IMR-90 (cell line): ENCODE data around the gene FNIP1. TPM values are rescaled to one million over a fixed set of nuclear protein-coding genes. Genes with fewer than 3 reads are reported as not detected.

Experiments
- ATAC-seq: fragments of 200-7000 bp; cut with Tn5 transposase; 2 replicates; pipeline ENCODE4 v1.9.1; 2020; ENCODE audit warnings: low read depth, mild to moderate bottlenecking, moderate library complexity
- BruUV-seq: library from RNA; stranded (reverse); fragments of 400-500 nt; replicated peaks from 2 replicates; lab custom pipeline; 2021; lab: Mats Ljungman, UMichigan
- CTCF ChIA-PET: fragments of 300-600 bp; formaldehyde crosslinking; extraction: SDS; loops from one replicate; lab custom pipeline; 2021; ENCODE audit warnings: antibody characterized with exemption; lab: Yijun Ruan, JAX
- POLR2A ChIA-PET: fragments of 300-600 bp; sonication (Branson Sonifier 250); formaldehyde crosslinking; loops from one replicate; lab custom pipeline; 2022; ENCODE audit warnings: antibody characterized with exemption; ENCODE audit not compliant: unreplicated experiment; lab: Charles Lee
- DNase-seq: peaks from one replicate; pipeline ENCODE4 v3.0.0; 2013
- H2AFZ ChIP-seq: replicated peaks from 2 replicates; pipeline ENCODE3; 2013; ENCODE audit warnings: low read length, mild to moderate bottlenecking; ENCODE audit not compliant: poor library complexity
- H2AK5ac ChIP-seq: 2 replicates; pipeline ENCODE4 v1.6.1; 2013; ENCODE audit warnings: low read depth, low read length, inconsistent platforms
- H2AK9ac ChIP-seq: replicated peaks from 2 replicates; pipeline ENCODE3; 2013; ENCODE audit warnings: mild to moderate bottlenecking, low read depth, low read length, moderate library complexity; ENCODE audit not compliant: poor library complexity
- H2BK120ac ChIP-seq: 2 replicates; pipeline ENCODE4 v1.6.1; 2013; ENCODE audit warnings: low read depth, low read length, inconsistent platforms
- H2BK15ac ChIP-seq: 3 replicates; pipeline ENCODE4 v1.6.1; 2013; ENCODE audit warnings: low read depth, low read length, inconsistent platforms
- H2BK20ac ChIP-seq: 2 replicates; pipeline ENCODE4 v1.6.1; 2013; ENCODE audit warnings: low read depth, mild to moderate bottlenecking, inconsistent platforms, low read length, moderate library complexity
- H2BK5ac ChIP-seq: 2 replicates; pipeline ENCODE4 v1.6.1; 2013; ENCODE audit warnings: mild to moderate bottlenecking, low read depth, low read length, inconsistent platforms; ENCODE audit not compliant: poor library complexity, severe bottlenecking
- H3K14ac ChIP-seq: replicated peaks from 2 replicates; pipeline ENCODE4 v1.6.1; 2013; ENCODE audit warnings: low read depth, low read length, inconsistent platforms
- H3K18ac ChIP-seq: 2 replicates; pipeline ENCODE4 v1.6.1; 2013; ENCODE audit warnings: low read depth, low read length, control low read depth
- H3K23ac ChIP-seq: 2 replicates; pipeline ENCODE4 v1.6.1; 2013; ENCODE audit warnings: low read depth, low read length, inconsistent platforms
- H3K27ac ChIP-seq: 2 replicates; pipeline ENCODE4 v1.5.1; 2013; ENCODE audit warnings: mild to moderate bottlenecking, control low read depth, low read length; ENCODE audit not compliant: insufficient read depth
- H3K27me3 ChIP-seq: 2 replicates; pipeline ENCODE4 v1.6.1; 2013; ENCODE audit warnings: low read length; ENCODE audit not compliant: control insufficient read depth, insufficient read depth
- H3K36me3 ChIP-seq: 2 replicates; pipeline ENCODE4 v1.6.1; 2013; ENCODE audit warnings: low read length, mixed read lengths; ENCODE audit not compliant: control insufficient read depth, insufficient read depth
- H3K4ac ChIP-seq: 2 replicates; pipeline ENCODE4 v1.6.1; 2013; ENCODE audit warnings: low read depth, low read length, inconsistent platforms
- H3K4me1 ChIP-seq: 2 replicates; pipeline ENCODE4 v1.6.1; 2013; ENCODE audit warnings: low read length, mixed read lengths; ENCODE audit not compliant: control insufficient read depth, insufficient read depth
- H3K4me2 ChIP-seq: 2 replicates; pipeline ENCODE4 v1.6.1; 2013; ENCODE audit warnings: low read depth, mild to moderate bottlenecking, control low read depth, low read length, moderate library complexity
- H3K4me3 ChIP-seq: 2 replicates; pipeline ENCODE4 v1.5.1; 2013; ENCODE audit warnings: low read depth, mild to moderate bottlenecking, control low read depth, low read length, moderate library complexity; ENCODE audit not compliant: insufficient read depth
- H3K56ac ChIP-seq: 2 replicates; pipeline ENCODE4 v1.6.1; 2013; ENCODE audit warnings: low read length, inconsistent platforms; ENCODE audit not compliant: insufficient read depth; ENCODE audit errors: extremely low read depth
- H3K79me1 ChIP-seq, 2 experiments: 2 replicates each; pipeline ENCODE4 v1.6.1; 2013; ENCODE audit warnings: low read length in 2 of 2, inconsistent platforms in 1 of 2, low read depth in 1 of 2
- H3K9ac ChIP-seq: 2 replicates; pipeline ENCODE4 v1.6.1; 2013; ENCODE audit warnings: low read depth, low read length, control low read depth
- H3K9me1 ChIP-seq: 2 replicates; pipeline ENCODE4 v1.6.1; 2013; ENCODE audit warnings: low read length, inconsistent platforms; ENCODE audit not compliant: insufficient read depth
- H3K9me3 ChIP-seq: 2 replicates; pipeline ENCODE4 v1.6.1; 2013; ENCODE audit warnings: low read length; ENCODE audit not compliant: control insufficient read depth, insufficient read depth
- H4K20me1 ChIP-seq: 2 replicates; pipeline ENCODE4 v1.6.1; 2013; ENCODE audit warnings: low read length, inconsistent platforms; ENCODE audit not compliant: insufficient read depth
- H4K5ac ChIP-seq: 2 replicates; pipeline ENCODE4 v1.6.1; 2013; ENCODE audit warnings: mild to moderate bottlenecking, low read depth, low read length, control low read depth
- H4K8ac ChIP-seq, 2 experiments: 2 replicates each; pipeline ENCODE4 v1.6.1; 2013; ENCODE audit warnings: low read depth in 2 of 2, low read length in 2 of 2, control low read depth in 1 of 2, inconsistent platforms in 1 of 2
- H4K91ac ChIP-seq: 2 replicates; pipeline ENCODE4 v1.6.1; 2013; ENCODE audit warnings: low read depth, low read length, inconsistent platforms; ENCODE audit not compliant: insufficient read depth
- BHLHE40 ChIP-seq: fragments of 150-350 bp; IDR thresholded peaks from 2 replicates; pipeline ENCODE4 v1.6.1; 2016; ENCODE audit warnings: mild to moderate bottlenecking, low read depth, low read length
- CEBPB ChIP-seq: IDR thresholded peaks from 2 replicates; pipeline ENCODE4 v1.6.1; 2012; ENCODE audit warnings: low read depth, low read length, improper control_type of control experiment
- CHD1 ChIP-seq: IDR thresholded peaks from 2 replicates; pipeline ENCODE4 v1.6.1; 2012; ENCODE audit warnings: low read depth, low read length, improper control_type of control experiment
- ELK1 ChIP-seq: fragments of 150-350 bp; IDR thresholded peaks from 2 replicates; pipeline ENCODE4 v1.6.1; 2016; ENCODE audit warnings: low read depth, mild to moderate bottlenecking, low read length, moderate library complexity, borderline replicate concordance
- FOS ChIP-seq: fragments of 150-350 bp; IDR thresholded peaks from 2 replicates; pipeline ENCODE4 v1.6.1; 2016; ENCODE audit warnings: low read depth, low read length
- MAFK ChIP-seq: IDR thresholded peaks from 2 replicates; pipeline ENCODE4 v1.6.1; 2012; ENCODE audit warnings: low read depth, low read length, improper control_type of control experiment
- MAZ ChIP-seq: IDR thresholded peaks from 2 replicates; pipeline ENCODE4 v1.6.1; 2012; ENCODE audit warnings: low read depth, mild to moderate bottlenecking, low read length, improper control_type of control experiment, moderate library complexity, borderline replicate concordance
- NFE2L2 ChIP-seq: fragments of 150-350 bp; IDR thresholded peaks from 2 replicates; pipeline ENCODE4 v1.6.1; 2016; ENCODE audit warnings: low read depth, mild to moderate bottlenecking, low read length
- POLR2A ChIP-seq: IDR thresholded peaks from 2 replicates; pipeline ENCODE4 v1.6.1; 2012; ENCODE audit warnings: mild to moderate bottlenecking, low read depth, low read length
- RAD21 ChIP-seq: IDR thresholded peaks from 2 replicates; pipeline ENCODE4 v1.6.1; 2012; ENCODE audit warnings: low read length, improper control_type of control experiment
- RCOR1 ChIP-seq: IDR thresholded peaks from 2 replicates; pipeline ENCODE4 v1.6.1; 2012; ENCODE audit warnings: mild to moderate bottlenecking, low read length, improper control_type of control experiment; ENCODE audit not compliant: insufficient replicate concordance
- RFX5 ChIP-seq: IDR thresholded peaks from 2 replicates; pipeline ENCODE4 v1.8.0; 2012; ENCODE audit warnings: low read depth, mild to moderate bottlenecking, low read length, moderate library complexity
- SMC3 ChIP-seq: fragments of 150-350 bp; IDR thresholded peaks from 2 replicates; pipeline ENCODE4 v1.6.1; 2016; ENCODE audit warnings: low read depth, mild to moderate bottlenecking, antibody characterized with exemption, low read length, moderate library complexity
- USF2 ChIP-seq: fragments of 150-350 bp; IDR thresholded peaks from 2 replicates; pipeline ENCODE4 v1.6.1; 2017; ENCODE audit warnings: mild to moderate bottlenecking, antibody characterized with exemption, low read length, low read depth
- WGBS, 2 experiments: methylation state at CpG; one replicate each; pipeline versions ENCODE4 v1.1.5 to v1.1.7; 2013; ENCODE audit warnings: missing lambda C conversion rate in 2 of 2; ENCODE audit not compliant: insufficient read length in 1 of 2; ENCODE audit errors: extremely low coverage in 2 of 2; 5-methylcytosine and 5-hydroxymethylcytosine counted together
- dilution Hi-C: fragments of 300-500 bp; cut with HindIII; formaldehyde crosslinking; loops from one replicate; pipeline ENCODE4 v1.14.3; 2018; ENCODE audit warnings: low sequenced_read_pairs; ENCODE audit not compliant: unreplicated experiment
- in situ Hi-C: fragments of 300-500 bp; cut with MboI; formaldehyde crosslinking; loops from 3 replicates; pipeline ENCODE4 v1.14.3; 2019; ENCODE audit warnings: low sequenced_read_pairs, inconsistent platforms, mixed read lengths
- intact Hi-C: fragments of 100-400 bp; cut with micrococcal nuclease; formaldehyde crosslinking; loops from 2 replicates; pipeline ENCODE4 v1.10.0; 2022
- polyA plus RNA-seq, 3 experiments: library from polyadenylated mRNA; depleted of rRNA; stranded (reverse); fragments of >200 nt; gene quantifications; 2 replicates each; pipeline ENCODE4 v1.2.3, GENCODE V29; 2012; ENCODE audit warnings: low replicate concordance in 1 of 3
- total RNA-seq: library from RNA; depleted of rRNA; stranded (reverse); fragments of >200 nt; gene quantifications from 2 replicates; pipeline ENCODE4 v1.2.3, GENCODE V29; 2012
- TF ChIP-seq, protein P1 (sequence below): conservative IDR thresholded peaks from 2 replicates; pipeline ENCODE4 v1.5.1; 2012; ENCODE audit warnings: mild to moderate bottlenecking, low read depth, low read length, improper control_type of control experiment

FNIP1 gene
- total and polyA plus RNA-seq, 2 of the 4 experiments (the other 2 are of a cell fraction), result 5.6 to 34.1 TPM

- TF ChIP-seq ELK1, result no peak
These were observed 157.7 kb downstream of the FNIP1 start (continued) for GRCh38 chr5:131639148-131639547.

DNA sequence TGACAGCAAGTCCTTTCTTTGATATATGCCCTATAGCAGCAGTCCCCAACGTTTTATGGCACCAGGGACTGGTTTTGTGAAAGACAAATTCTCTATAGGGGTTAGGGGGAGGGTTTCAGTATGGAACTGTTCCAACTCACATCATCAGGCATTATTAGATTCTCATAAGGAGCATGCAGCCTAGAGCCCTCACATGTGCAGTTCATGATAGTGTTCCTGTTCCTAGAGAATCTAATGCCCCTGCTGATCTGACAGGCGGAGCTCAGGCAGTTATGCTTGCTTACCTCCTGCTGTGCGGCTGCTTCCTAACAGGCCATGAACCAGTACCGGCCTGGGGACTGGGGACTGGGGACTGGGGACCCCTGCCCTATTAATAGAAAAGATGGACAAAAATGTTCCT lies 159.1 kb downstream of the FNIP1 start:
- no peak overlapping the region for H3K56ac ChIP-seq
- WGBS, 2 experiments, result no CpG with 5 or more reads among the region's 4 CpGs
- H4K5ac ChIP-seq, result no peak overlapping the region
- BruUV-seq, result no TSS peak
- no peak overlapping the region; the same call in 1 of the 2 replicates for H2AK5ac ChIP-seq
- peaks cover 2 to 12% of the 10 kb centered on the region in 2 experiments; a peak in 3 of 4 replicates for H3K79me1 ChIP-seq
- H2BK20ac ChIP-seq, result no peak overlapping the region
- ChIA-PET CTCF (no interaction called here), POLR2A (no interaction called here)
- intact Hi-C loops, result loop anchor here (5.0 kb wide), 1 partner anchor 35 kb away; no protein-coding TSS in a partner anchor
- no peak overlapping the region for H3K9ac ChIP-seq
- no peaks in the 10 kb centered on the region for H3K36me3 ChIP-seq
- H3K23ac ChIP-seq, result no peak overlapping the region
- H3K27ac ChIP-seq, result no peak overlapping the region
- in situ Hi-C loops, result no loop called here
- H3K4me1 ChIP-seq, result peaks cover 3% of the 10 kb centered on the region
- H4K20me1 ChIP-seq, result no peaks in the 10 kb centered on the region
- DNase-seq, result no peak
- H2BK15ac ChIP-seq, result no peak overlapping the region
- H3K4me3 ChIP-seq, result no peak overlapping the region
- H3K9me1 ChIP-seq, result peaks cover 3% of the 10 kb centered on the region
- no peak overlapping the region for H3K4ac ChIP-seq
- H2AK9ac ChIP-seq, result no peak overlapping the region
- no peak overlapping the region for H3K14ac ChIP-seq
- no peak overlapping the region for H2BK120ac ChIP-seq
- H3K4me2 ChIP-seq, result no peak overlapping the region
- no peak overlapping the region for H3K18ac ChIP-seq
- no peak overlapping the region for H4K91ac ChIP-seq
- H2BK5ac ChIP-seq, result no peak overlapping the region
- ATAC-seq, result no peak
- dilution Hi-C loops, result no loop called here
- H4K8ac ChIP-seq, result no peak overlapping the region
- no peaks in the 10 kb centered on the region for H3K27me3 ChIP-seq
- H2AFZ ChIP-seq, result no peak overlapping the region
- no peaks in the 10 kb centered on the region for H3K9me3 ChIP-seq
- TF ChIP-seq USF2, result no peak
- TF ChIP-seq SMC3, result no peak
- TF ChIP-seq NFE2L2, result no peak
- TF ChIP-seq RAD21, result no peak
- no peak for TF ChIP-seq POLR2A
- TF ChIP-seq CHD1, result no peak
- TF ChIP-seq RFX5, result no peak
- TF ChIP-seq BHLHE40, result no peak
- TF ChIP-seq FOS, result no peak
- no peak for TF ChIP-seq RCOR1
- TF ChIP-seq MAZ, result no peak
- TF ChIP-seq MAFK, result no peak
- TF ChIP-seq CEBPB, result no peak
- TF ChIP-seq, protein P1, sequence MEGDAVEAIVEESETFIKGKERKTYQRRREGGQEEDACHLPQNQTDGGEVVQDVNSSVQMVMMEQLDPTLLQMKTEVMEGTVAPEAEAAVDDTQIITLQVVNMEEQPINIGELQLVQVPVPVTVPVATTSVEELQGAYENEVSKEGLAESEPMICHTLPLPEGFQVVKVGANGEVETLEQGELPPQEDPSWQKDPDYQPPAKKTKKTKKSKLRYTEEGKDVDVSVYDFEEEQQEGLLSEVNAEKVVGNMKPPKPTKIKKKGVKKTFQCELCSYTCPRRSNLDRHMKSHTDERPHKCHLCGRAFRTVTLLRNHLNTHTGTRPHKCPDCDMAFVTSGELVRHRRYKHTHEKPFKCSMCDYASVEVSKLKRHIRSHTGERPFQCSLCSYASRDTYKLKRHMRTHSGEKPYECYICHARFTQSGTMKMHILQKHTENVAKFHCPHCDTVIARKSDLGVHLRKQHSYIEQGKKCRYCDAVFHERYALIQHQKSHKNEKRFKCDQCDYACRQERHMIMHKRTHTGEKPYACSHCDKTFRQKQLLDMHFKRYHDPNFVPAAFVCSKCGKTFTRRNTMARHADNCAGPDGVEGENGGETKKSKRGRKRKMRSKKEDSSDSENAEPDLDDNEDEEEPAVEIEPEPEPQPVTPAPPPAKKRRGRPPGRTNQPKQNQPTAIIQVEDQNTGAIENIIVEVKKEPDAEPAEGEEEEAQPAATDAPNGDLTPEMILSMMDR, result no peak
